ENCODE results near the gene PPT2. TPM values are rescaled to one million over a fixed set of nuclear protein-coding genes. Genes with fewer than 3 reads are reported as not detected.
A peak's percentile ranks its signal among the peaks of the same experiment; 100 is the strongest.

Gene PPT2
- total RNA-seq, 2 donors from 2014 or later = 51.1 to 65.3 TPM

DNA sequence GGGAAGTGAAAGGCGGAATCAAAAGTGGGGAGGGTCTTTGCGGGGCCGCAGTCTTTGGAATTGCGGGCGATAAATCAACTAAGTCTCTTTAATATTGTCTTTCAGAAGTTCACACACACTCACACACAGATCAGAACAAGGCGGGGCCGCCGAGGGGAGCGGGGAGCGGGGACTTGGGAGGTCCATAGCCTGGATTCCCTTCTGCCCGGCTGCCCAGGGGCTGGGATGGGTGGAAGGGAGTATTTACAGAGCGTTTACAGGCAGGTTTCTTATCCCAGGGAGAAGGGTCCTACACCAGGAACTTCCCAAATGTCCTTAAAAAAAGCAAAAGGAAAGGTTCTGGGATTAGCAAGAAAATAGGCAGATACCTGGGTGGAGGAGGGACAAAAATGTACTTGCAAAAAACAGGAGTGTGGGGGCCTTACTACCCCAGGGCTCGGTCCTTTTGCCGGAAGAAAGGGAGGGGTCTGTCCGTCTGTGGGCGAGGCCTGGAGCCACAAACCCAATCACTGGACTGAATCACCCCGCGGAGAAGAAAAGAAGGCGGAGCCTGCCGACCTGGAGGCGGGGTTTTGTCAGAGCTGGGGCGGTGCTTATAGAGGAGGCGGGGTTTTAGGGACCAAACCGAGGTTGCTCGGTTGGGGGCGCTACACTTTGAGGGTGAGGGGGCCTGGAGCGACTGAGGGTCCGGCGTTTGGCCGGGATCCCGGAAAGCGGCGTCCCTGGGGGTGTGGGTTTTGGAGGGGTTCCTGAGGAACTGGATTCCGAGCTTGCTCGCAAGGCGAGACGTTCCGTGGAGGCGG, 5.5 kb upstream of the PPT2 start:
- Histone ChIP-seq H3K27me3 (ENCODE audit: control insufficient read depth, insufficient read depth, low read length, poor library complexity, severe bottlenecking) (no peaks in the 10 kb centered on the region), H3K36me3 (ENCODE audit: control insufficient read depth, insufficient read depth, low read length) (no peaks in the 10 kb centered on the region), H3K9ac (ENCODE audit: extremely low read depth, low read length, poor library complexity, severe bottlenecking) (no peak overlapping the region), H3K27ac (ENCODE audit: low read depth, low read length) (no peak overlapping the region), H3K4me3 (ENCODE audit: low read length) (no peak overlapping the region), H3K9me3 (ENCODE audit: control insufficient read depth, low read length) (no peaks in the 10 kb centered on the region), H3K4me1 (ENCODE audit: control insufficient read depth, insufficient read depth, low read length) (peaks cover 14% of the 10 kb centered on the region)
- peak; percentile 94 for DNase-seq
- no peak overlapping the region for H3K27ac Mint-ChIP-seq
- 93 to 98% methylated on average over 11 to 39 of the region's 39 CpGs for WGBS, 2 experiments (ENCODE audit: insufficient coverage in 1 of 2, insufficient read length in 1 of 2)
- peak overlapping the region; percentile 27 for H3K4me3 Mint-ChIP-seq
- peaks cover 56% of the 10 kb centered on the region for H3K4me1 Mint-ChIP-seq
- no peaks in the 10 kb centered on the region for H3K36me3 Mint-ChIP-seq (ENCODE audit: low read depth)
- H3K27me3 Mint-ChIP-seq (ENCODE audit: insufficient read depth) = peaks cover 32% of the 10 kb centered on the region
- H3K9me3 Mint-ChIP-seq = no peaks in the 10 kb centered on the region
- no peak for TF ChIP-seq CTCF (conservative IDR thresholded peaks at IDR 0.05)

DNA sequence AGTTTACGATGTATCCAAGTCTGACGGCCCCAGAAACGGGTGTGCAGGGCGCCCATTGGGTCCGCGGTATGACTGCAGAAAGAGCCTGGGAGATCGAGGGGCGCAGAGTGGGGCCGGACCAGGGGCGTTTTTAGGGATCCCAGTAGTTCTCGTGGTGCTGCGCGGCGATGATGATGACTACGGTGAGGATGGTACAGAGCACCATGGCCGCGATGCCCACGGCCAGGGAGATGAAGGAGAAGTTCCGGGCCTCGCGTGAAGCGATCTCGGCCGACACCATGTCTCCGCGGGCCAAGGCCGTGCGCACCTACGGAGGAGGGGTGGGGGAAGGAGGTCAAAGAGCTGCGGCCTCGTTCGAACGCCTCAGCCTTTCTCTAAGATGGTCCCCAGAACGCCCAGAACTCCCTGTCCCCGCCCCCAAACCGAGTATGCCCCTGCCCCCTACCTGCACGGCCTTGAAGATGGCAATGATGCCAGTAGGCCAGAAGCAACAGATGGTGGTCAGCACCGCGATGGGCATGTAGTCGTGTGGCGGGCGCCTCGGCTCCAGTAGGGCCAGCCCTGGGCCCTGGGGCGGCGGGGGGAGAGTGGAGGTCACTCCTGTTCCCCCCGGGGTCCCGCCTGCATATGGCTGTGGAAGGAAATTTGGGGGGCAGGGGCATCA, 4.7 kb upstream of the PPT2 start:
- H3K9ac ChIP-seq (ENCODE audit: extremely low read depth, low read length, poor library complexity, severe bottlenecking) = no peak overlapping the region
- no peak for DNase-seq

More for the DNA sequence above, 4.7 kb upstream of the PPT2 start:
- Histone ChIP-seq H3K4me1 (ENCODE audit: control insufficient read depth, insufficient read depth, low read length) (peaks cover 14% of the 10 kb centered on the region), H3K9me3 (ENCODE audit: control insufficient read depth, low read length) (no peaks in the 10 kb centered on the region), H3K27me3 (ENCODE audit: control insufficient read depth, insufficient read depth, low read length, poor library complexity, severe bottlenecking) (no peaks in the 10 kb centered on the region), H3K4me3 (ENCODE audit: low read length) (no peak overlapping the region), H3K36me3 (ENCODE audit: control insufficient read depth, insufficient read depth, low read length) (no peaks in the 10 kb centered on the region), H3K27ac (ENCODE audit: low read depth, low read length) (no peak overlapping the region)
- H3K9me3 Mint-ChIP-seq = no peaks in the 10 kb centered on the region
- H3K27ac Mint-ChIP-seq = no peak overlapping the region
- peaks cover 56% of the 10 kb centered on the region for H3K4me1 Mint-ChIP-seq
- no peaks in the 10 kb centered on the region for H3K36me3 Mint-ChIP-seq (ENCODE audit: low read depth)
- peak overlapping the region; percentile 27 for H3K4me3 Mint-ChIP-seq
- peaks cover 32% of the 10 kb centered on the region for H3K27me3 Mint-ChIP-seq (ENCODE audit: insufficient read depth)
- 94% methylated on average over 29 to 47 of the region's 47 CpGs for WGBS, 2 experiments (ENCODE audit: insufficient coverage in 1 of 2, insufficient read length in 1 of 2)
- no peak for TF ChIP-seq CTCF (conservative IDR thresholded peaks at IDR 0.05)
